Measurements from ENCODE around the gene PDGFC.
A peak's percentile ranks its signal among the peaks of the same experiment; 100 is the strongest.

Gene PDGFC

DNA sequence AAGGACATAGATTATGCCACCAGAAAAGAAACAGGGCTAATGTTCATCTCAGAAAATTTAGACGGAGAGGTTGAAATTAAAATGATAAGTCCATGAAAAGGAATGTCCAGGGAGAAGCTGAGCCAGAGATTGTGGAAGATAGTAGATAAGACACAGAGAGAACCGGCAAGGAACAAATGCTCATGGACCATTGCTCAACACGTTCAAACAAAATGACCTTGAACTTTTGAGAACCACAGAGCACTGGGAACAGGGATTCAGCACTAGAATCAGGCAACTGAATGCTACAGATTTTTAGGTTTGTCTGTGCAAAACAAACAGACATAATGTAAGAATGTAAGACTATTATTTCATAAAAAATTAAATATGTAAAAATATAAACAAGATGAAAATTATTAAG is 206.3 kb downstream of the PDGFC start:
- no peak for ATAC-seq (ENCODE audit: low read depth)
- H3K4me1 ChIP-seq (ENCODE audit: insufficient read depth, poor library complexity, severe bottlenecking), result peaks cover 26% of the 10 kb centered on the region

DNA sequence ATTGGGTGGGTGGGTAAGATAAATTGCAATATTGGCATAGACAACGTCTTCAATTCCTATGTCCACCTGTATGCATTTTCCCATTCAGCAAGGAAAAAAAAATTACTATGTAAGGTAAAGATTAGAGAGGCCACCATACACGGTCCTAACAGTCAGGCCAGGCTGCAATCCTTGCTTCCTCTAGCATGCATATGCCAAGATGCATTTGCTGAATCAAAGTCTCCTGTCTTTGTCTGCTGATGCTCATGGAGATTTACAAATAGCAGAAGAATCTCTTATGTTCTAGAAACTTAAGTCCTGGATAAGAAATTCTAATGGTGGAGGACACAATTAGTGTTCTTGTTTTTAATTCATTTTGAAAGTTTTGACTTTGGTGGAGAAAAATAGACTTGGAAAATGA is 206.8 kb downstream of the PDGFC start:
- ATAC-seq (ENCODE audit: low read depth), result no peak
- Histone ChIP-seq H3K36me3 (ENCODE audit: low read depth) (peaks cover 61% of the 10 kb centered on the region), H3K27ac (ENCODE audit: poor library complexity, severe bottlenecking) (peak overlapping the region; percentile 39), H3K4me3 (ENCODE audit: severe bottlenecking) (no peak overlapping the region), H3K27me3 (ENCODE audit: insufficient read depth, poor library complexity, severe bottlenecking) (no peaks in the 10 kb centered on the region), H3K9me3 (ENCODE audit: severe bottlenecking) (no peaks in the 10 kb centered on the region), H3K4me1 (ENCODE audit: insufficient read depth, poor library complexity, severe bottlenecking) (peaks cover 21% of the 10 kb centered on the region)
- TF ChIP-seq, protein P1, sequence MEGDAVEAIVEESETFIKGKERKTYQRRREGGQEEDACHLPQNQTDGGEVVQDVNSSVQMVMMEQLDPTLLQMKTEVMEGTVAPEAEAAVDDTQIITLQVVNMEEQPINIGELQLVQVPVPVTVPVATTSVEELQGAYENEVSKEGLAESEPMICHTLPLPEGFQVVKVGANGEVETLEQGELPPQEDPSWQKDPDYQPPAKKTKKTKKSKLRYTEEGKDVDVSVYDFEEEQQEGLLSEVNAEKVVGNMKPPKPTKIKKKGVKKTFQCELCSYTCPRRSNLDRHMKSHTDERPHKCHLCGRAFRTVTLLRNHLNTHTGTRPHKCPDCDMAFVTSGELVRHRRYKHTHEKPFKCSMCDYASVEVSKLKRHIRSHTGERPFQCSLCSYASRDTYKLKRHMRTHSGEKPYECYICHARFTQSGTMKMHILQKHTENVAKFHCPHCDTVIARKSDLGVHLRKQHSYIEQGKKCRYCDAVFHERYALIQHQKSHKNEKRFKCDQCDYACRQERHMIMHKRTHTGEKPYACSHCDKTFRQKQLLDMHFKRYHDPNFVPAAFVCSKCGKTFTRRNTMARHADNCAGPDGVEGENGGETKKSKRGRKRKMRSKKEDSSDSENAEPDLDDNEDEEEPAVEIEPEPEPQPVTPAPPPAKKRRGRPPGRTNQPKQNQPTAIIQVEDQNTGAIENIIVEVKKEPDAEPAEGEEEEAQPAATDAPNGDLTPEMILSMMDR (IDR thresholded peaks at IDR 0.05; ENCODE audit: poor library complexity, severe bottlenecking), result no peak
- no peak for DNase-seq (ENCODE audit: low spot score)

More for the DNA sequence above, 206.3 kb downstream of the PDGFC start:
- H3K27ac ChIP-seq (ENCODE audit: poor library complexity, severe bottlenecking), result no peak overlapping the region
- no peaks in the 10 kb centered on the region for H3K9me3 ChIP-seq (ENCODE audit: severe bottlenecking)
- H3K4me3 ChIP-seq (ENCODE audit: severe bottlenecking), result no peak overlapping the region
- DNase-seq (ENCODE audit: low spot score), result no peak
- H3K36me3 ChIP-seq (ENCODE audit: low read depth), result peaks cover 62% of the 10 kb centered on the region
- TF ChIP-seq, protein P1 (IDR thresholded peaks at IDR 0.05; ENCODE audit: poor library complexity, severe bottlenecking), result no peak
- no peaks in the 10 kb centered on the region for H3K27me3 ChIP-seq (ENCODE audit: insufficient read depth, poor library complexity, severe bottlenecking)

GRCh38 chr4:156764145-156764544 is 207.5 kb downstream of the PDGFC start:
- Histone ChIP-seq H3K9me3 (ENCODE audit: severe bottlenecking) (no peaks in the 10 kb centered on the region), H3K4me1 (ENCODE audit: insufficient read depth, poor library complexity, severe bottlenecking) (peaks cover 14% of the 10 kb centered on the region), H3K27me3 (ENCODE audit: insufficient read depth, poor library complexity, severe bottlenecking) (no peaks in the 10 kb centered on the region), H3K4me3 (ENCODE audit: severe bottlenecking) (no peak overlapping the region), H3K27ac (ENCODE audit: poor library complexity, severe bottlenecking) (peak overlapping the region; percentile 39), H3K36me3 (ENCODE audit: low read depth) (peaks cover 61% of the 10 kb centered on the region)
- TF ChIP-seq, protein P1 (IDR thresholded peaks at IDR 0.05; ENCODE audit: poor library complexity, severe bottlenecking), result no peak
- ATAC-seq (ENCODE audit: low read depth), result 0 out of 3 replicates have a peak, but pooled peaks have one; percentile 40
- no peak for DNase-seq (ENCODE audit: low spot score)

- ATAC-seq (ENCODE audit: low read depth), result no peak
- Histone ChIP-seq H3K4me1 (ENCODE audit: insufficient read depth, poor library complexity, severe bottlenecking) (peaks cover 12% of the 10 kb centered on the region), H3K27ac (ENCODE audit: poor library complexity, severe bottlenecking) (peak overlapping the region; percentile 39), H3K9me3 (ENCODE audit: severe bottlenecking) (no peaks in the 10 kb centered on the region), H3K36me3 (ENCODE audit: low read depth) (peaks cover 57% of the 10 kb centered on the region), H3K27me3 (ENCODE audit: insufficient read depth, poor library complexity, severe bottlenecking) (no peaks in the 10 kb centered on the region), H3K4me3 (ENCODE audit: severe bottlenecking) (no peak overlapping the region)
- no peak for DNase-seq (ENCODE audit: low spot score)
- TF ChIP-seq, protein P1 (IDR thresholded peaks at IDR 0.05; ENCODE audit: poor library complexity, severe bottlenecking), result no peak
Measured at GRCh38 chr4:156763511-156763910, 208.1 kb downstream of the PDGFC start.

GRCh38 chr4:156762851-156763250 is 208.7 kb downstream of the PDGFC start:
- no peaks in the 10 kb centered on the region for H3K27me3 ChIP-seq (ENCODE audit: insufficient read depth, poor library complexity, severe bottlenecking)
- ATAC-seq (ENCODE audit: low read depth) (no peak), DNase-seq (ENCODE audit: low spot score) (no peak)
- H3K4me1 ChIP-seq (ENCODE audit: insufficient read depth, poor library complexity, severe bottlenecking), result peaks cover 12% of the 10 kb centered on the region
- TF ChIP-seq, protein P1 (IDR thresholded peaks at IDR 0.05; ENCODE audit: poor library complexity, severe bottlenecking), result no peak
- no peak overlapping the region for H3K27ac ChIP-seq (ENCODE audit: poor library complexity, severe bottlenecking)
- no peaks in the 10 kb centered on the region for H3K9me3 ChIP-seq (ENCODE audit: severe bottlenecking)
- H3K36me3 ChIP-seq (ENCODE audit: low read depth), result peaks cover 57% of the 10 kb centered on the region
- no peak overlapping the region for H3K4me3 ChIP-seq (ENCODE audit: severe bottlenecking)
